Eye (tissue), 1 donor: Measurements from ENCODE around the gene FHOD3.

Experiments used
- DNase-seq: peaks from one replicate; pipeline ENCODE4 v3.0.0-alpha.2; 2015

The FHOD3 gene

DNA sequence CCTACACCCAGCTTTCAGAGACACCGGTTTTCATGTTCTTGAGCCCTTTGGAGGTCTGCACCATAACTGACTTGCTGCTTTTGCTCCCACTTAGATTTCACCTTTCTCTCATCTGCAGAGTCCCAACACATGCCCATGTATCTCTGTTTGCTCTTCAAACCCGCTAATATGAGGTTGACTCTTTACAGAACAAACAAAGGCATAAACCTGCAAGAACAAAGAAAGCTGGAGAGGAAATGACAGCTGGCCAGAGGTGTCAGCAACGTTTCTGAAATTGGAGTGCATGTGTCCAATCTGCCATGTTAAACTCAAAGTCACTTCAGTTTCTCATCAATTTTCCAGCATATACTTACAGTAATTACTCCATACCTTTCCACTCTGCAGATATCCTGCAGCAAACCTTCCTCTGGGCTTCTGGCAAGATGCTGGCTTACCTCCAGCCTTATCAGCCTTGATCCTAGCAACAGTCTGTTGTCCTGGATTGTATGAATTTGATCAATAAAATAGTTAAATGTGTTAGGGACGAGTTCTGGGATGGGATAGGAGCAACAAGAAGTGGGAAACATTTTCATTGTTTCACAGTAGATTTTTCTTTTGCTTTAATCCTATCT, 157.4 kb downstream of the FHOD3 start:
- no peak for DNase-seq

DNA sequence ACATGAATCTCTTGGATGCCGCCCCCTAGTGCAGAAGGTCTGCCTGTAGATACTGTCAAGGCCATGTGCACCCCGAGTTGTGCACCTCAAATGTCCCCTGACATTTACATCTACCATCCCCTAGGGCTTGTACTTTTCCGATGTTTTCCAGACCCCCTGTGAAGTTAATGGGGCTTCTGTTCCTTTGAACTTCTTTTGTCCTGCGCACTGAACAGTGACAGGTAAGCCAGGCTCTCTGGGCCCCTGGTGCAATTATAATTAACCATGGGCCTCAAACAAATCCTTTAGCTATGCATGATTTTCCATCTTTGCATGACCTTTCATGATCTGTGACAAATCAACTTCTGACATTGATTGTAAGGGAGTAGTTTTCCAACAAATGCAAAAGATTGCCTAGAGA, 158.4 kb downstream of the FHOD3 start:
- DNase-seq: no peak

DNA sequence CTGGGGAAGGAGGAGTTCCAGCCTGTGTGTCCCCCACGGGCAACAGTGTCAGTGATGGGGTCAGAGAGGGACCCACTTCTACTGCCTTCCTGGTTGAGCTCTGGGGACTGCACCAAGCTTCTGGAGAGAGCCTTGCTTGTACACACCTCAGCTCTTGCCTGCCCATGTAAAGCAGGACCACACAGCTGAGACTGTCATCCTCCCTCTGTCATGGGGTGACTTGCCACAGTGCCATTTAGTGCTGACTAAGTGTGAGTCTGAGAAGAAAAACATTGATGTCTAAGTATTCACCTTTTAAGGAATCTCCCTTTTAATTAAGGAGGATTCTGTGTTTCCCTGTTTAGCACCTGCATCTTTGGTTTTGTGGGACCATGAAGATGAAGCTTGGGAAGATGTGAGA, 159.1 kb downstream of the FHOD3 start:
- no peak for DNase-seq

DNA sequence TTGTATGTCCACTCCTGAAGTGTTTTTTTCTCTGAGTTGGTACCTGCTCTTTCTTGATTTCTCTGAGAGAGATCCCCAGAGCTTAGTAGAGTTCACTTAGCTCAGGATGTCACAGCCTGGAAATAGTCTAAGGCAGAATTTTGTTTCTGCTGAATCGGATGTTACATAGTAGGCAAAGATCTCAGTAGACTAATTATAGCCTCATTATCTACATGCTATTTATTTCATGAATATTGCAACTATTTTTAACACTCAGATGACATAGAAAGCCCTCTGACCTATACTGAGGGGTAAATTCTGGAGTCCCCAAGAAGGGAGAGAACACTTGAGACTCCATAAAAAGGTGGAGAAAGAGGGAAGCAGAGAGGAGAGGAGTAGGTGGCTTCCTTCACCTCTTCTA, 160.2 kb downstream of the FHOD3 start:
- no peak for DNase-seq

DNA sequence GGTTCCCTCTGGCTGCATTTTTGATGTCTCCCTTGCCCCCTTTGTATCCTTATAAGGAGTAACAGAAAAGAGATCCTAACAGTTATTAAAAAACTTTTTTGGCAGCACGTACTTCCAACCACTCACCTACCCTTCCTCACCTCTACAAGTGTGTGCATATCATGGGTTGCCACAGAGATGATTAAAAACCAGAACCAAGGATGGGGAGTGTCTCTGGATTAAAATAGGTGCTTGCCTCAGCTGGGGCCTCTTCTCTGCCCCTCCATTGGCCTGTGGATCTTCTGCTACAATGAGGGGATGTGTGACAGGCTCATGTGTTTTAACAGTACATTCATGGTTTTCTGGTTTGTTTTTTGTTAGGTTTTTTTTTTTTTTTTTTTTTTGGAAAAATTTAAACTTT, 160.8 kb downstream of the FHOD3 start:
- DNase-seq: no peak

DNA sequence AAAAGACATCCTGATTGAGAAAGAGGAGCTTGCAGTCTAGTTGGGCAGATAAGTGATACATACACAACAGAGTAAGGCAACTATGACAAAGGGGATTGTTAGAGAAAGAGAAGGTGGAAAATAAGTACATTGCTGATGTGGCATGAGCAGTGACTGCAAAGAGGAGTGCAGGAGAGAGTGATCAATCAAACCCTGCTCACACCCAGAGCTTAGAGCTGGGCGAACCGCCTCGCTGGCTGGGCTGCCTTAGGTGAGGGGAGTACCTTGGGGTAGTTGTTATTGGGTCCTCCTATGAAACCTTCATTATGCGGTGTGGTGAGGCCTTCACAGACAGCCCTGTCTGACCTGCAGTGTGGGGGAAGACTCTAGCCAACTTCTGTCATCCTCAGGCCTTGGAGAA, 161.7 kb downstream of the FHOD3 start:
- DNase-seq: no peak

DNA sequence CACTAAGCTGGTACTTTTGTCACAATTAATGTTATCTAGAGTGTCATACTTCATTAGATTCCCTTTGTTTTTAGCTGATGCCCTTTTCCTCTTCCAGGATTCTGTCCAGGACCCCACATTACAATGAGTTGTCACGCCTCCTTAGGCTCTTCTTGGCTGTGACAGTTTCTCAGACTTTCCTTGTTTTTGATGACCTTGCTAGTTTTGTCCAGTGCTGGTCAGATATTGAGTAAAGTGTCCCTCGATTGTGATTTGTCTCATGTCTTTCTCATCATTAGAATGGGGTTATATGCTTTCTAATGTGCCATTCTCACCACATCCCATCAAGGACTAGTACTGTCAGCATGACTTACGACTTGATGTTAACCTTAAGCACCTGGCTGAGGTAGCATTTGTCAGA, 162.3 kb downstream of the FHOD3 start:
- no peak for DNase-seq

DNA sequence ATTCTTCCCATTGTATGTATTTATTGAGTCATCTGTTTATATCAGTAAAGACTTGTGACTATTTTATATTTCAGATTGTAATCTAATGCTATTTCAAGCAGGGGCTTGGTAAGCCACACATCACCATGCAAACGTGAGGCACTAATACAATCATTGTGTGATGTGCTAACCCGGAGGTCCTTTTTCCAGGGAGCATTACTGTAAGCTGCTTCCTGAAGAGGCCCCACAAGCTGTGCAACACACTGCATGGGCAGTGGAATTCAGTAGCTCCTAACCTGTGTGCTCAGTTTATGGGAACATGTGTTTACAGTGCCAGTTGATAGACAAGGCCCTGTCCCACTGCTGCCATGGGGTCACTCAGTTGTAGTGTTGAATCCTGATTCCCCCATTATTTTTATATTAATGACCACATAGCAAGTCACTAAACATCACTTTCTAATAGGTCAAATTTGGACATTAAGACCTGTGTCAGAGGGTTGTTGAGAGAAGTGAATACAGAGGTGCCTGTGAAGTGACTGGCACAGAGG, 162.9 kb downstream of the FHOD3 start:
- no peak for DNase-seq

DNA sequence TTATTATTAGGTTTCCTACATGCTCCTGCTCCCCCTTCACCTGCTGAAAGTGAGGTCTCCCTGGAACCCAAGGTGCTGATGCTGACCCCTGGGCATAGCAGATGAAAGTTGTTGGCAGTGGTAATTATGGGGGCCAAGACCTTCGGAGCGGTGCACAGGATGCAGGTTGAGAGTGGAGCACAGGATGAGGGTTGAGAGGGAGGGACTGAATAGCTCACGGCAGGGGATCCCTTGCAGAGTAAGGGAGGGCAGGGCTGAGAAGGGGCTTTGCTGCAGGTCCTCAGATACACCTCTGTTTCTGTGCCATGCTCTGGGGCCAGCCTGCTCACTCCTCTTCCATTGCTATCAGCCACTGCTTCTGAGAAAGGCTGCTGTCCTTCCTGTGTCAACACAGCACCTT, 163.3 kb downstream of the FHOD3 start:
- DNase-seq: no peak

DNA sequence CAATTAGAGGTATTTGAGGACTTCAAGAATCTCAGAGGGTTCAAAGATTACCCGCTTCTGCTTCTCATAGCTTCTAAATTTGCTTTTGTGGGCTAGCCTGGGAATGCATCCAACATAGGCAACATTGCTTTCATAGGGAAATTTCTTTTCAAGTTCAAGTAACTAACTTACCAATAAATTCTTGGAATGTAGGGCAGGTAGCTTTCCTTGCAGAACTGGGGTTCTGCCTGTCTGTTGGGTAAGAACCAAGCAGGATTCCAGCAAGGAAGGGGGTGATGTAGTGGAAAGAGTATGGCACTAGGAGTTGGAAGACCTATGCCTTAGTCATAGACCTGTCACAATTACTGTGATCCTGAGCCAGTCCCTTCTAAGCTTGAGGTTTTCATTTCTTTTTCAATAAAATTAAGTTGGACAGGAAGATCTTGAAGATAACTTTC, 164.1 kb downstream of the FHOD3 start:
- DNase-seq: no peak

DNA sequence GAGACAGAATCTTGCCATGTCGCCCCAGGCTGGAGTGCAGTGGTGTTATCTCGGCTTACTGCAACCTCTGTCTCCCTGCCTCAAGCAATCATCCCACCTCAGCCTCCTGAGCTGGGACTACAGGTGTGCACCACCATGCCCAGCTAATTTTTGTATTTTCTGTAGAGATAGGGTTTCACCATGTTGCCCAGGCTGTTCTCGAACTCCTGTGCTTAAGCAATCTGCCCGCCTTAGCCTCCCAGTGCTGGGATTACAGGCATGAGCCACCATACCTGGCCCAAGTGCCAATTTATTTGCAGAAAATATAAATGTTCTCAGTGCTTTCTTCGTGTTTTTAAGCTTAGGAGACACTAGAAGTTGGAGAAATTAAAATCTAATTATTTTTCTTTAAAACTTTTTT, 166.0 kb downstream of the FHOD3 start:
- DNase-seq: peak; percentile 36

DNA sequence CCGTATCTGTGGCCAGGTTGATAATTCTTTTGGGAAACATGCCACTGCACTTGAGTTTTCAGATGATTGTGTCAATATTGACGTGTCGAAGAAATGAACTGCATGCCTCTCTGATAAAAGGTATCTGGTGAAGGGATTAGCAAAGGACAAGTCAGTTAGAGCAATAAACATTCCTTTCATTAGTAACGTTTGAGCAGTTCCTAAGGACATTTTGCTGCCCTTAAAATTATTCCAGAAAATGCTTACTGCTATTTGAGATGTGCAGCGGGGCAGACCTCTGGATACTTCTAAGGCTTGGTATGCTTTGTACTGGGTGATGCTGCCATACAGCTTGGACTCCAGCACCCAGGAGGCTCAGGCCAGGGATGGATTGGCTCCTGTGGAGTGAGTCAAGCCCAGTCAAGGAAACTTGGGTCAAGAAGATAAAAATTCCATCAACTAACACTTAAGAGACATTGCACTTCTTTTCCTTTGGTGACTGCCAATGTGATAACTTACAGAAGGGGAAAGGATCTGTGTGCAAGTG, 166.7 kb downstream of the FHOD3 start:
- peak; percentile 55 for DNase-seq

DNA sequence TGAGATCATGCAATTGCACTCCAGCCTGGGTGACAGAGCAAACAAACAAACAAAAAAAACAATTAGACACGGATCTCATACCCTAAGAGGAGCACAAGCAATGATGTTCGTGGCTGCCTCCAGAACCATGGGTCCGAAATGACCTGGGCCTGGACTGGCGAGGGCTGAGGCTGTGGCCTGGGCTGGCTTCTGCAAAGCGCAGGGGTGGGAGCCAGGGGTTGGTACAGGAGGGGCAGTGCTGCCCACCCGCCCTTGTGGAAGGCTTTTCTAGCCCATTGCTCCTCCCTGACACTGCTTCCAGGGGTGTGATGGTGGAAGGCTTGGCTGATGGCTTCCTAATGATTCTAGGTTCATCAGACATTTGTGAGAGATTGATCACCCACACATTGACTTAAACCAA, 167.8 kb downstream of the FHOD3 start:
- DNase-seq: no peak

DNA sequence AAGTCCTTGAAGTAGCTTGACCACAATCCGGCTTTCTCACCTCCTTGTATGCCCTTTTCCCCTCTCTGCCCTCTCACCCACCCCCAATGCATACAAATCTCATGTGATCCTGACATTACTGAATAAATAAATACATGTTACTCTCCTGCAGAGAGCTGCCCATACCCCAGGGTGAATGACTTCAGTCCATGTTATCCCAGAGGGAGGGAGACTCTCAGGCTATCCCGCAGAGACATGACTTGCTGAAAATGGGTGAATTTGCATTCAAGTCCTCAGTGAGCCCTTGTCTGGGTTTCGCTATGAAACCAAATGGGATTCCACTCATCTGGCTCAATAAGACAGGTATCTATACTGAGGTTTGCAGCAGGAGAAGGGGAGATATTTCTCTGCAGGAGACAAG, 168.5 kb downstream of the FHOD3 start:
- no peak for DNase-seq

DNA sequence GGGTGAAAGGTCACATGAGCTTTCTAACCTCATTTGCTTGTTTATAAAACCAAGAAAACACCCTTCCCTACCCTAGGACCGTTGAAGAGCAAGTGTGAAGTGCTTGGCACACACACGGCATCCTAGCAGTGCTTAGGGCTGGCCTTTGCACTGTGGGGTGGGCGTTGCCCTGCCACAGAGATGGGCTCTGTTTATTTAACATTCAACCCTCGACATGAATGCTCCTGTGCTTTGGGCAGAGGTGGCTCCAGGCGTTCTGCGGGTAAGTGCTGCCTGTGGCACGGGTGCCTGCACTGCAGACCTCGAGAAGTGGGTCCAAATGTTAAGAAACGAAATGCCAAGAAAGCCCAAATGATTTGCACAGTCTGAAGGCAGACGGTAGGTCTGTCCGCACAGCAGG, 170.1 kb downstream of the FHOD3 start:
- DNase-seq: no peak

DNA sequence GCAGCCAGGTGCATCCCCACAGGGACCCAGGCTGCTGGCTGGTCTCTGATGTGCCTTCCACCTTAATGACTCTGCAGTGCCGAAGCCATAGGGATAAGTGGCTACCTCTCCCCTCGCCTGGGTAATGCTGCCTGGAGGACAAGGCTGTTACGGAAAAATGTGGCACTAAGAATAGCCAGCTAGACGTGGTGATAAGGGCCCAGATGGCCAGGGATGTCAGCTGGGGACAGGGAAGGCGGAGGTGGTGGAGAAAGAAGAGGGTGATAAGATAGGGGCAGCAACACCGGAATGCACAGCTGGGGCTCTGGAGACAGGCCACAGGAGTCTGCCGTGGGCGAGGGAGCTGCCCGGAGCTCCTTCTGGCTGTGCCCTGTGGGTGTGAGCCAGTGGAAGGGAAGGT, 170.6 kb downstream of the FHOD3 start:
- DNase-seq: no peak

DNA sequence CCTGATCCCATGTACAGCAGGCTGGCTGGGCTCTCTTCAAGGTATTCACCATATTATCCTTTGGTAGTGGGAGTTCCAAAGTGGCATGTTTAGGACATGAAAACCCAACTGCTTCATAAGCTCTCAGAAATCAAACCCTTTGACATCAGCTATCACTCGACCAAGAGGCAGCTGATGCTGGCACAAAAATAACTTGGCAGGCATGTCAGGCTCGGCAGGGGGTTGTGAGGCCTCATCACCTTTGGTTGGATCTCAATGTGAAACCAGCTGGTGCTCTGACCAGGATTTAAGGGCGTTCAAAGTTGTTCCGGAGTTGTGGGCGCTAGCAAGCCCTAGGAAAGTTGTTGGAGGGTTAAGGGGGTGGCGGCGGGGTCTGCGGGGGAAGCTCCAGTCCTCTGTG, 171.9 kb downstream of the FHOD3 start:
- DNase-seq: no peak

DNA sequence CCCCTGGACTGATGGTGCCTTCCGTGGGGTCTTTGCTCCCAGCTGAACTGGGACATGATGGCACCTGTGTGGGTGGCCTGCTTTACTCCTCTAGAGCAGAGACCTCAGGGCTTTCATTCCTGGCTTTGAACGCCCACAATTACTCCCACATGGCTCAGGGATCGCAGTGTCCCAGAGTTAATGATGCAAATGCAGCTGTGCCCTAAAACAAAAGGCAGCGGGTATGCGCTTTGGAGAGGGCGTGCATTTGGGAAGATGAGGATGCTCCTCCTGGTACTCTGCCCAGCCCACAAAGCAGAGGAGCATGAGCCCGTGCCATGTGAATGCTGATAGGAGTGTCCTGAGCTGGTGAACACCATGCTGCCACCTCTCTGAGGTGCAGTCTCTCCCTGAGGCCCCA, 173.4 kb downstream of the FHOD3 start:
- no peak for DNase-seq

DNA sequence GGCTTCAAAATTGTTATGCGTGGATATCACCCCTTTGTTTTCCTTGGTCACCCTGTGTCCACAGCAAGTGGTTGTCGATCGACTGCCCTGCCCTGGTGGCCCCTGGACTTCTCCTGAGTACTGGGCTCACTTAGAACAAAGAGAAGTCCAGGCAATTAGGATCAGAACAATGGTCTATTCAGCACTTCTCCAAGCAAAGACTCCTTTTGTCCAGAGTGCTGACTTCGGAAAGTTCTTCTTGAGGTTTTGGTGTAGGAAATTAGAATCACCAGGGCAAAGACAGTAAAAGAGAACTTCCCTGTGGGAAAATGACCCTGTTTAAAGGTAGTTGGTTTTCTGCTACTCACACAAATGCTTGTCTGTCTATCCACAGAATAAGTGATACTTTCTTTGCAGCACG, 173.9 kb downstream of the FHOD3 start:
- DNase-seq: peak; percentile 38

DNA sequence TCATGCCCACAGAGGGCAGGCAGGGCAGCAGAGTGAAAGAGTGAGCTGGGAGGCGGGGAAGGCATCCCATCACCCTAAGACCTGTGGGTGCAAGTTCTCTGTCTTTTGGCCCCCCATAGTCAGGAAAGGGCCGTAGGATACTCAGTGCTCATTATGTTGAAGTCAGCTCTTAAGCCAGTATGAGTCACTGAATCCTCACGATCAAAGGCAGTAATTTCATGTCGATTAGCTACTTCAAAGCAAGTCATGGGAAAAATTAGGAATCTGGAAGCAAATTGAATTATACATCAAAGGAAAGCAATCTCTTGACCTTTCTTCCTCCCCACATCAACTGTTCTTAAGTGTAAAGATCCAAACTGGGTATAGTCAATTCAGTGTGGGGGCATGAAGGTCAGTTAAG, 178.9 kb downstream of the FHOD3 start:
- DNase-seq: no peak

DNA sequence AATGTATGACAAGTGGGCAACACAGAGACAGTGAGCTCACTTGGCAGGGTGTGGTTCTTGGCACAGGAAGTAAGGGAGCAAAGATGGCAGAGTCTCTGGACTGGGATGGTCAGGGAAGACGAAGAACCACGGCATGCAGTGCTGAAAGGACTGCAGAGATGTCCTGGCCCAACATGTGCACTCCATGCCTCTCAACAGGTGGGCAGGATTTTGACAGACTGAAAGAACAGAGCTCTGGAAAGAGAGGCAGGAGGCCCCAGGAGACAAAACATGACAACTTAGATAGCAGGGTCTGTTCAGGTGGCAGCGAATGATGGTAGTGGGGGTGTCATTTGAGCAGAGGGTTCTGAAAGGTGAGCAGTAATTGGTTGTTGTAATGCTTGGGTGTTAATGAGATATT, 180.3 kb downstream of the FHOD3 start:
- DNase-seq: no peak

DNA sequence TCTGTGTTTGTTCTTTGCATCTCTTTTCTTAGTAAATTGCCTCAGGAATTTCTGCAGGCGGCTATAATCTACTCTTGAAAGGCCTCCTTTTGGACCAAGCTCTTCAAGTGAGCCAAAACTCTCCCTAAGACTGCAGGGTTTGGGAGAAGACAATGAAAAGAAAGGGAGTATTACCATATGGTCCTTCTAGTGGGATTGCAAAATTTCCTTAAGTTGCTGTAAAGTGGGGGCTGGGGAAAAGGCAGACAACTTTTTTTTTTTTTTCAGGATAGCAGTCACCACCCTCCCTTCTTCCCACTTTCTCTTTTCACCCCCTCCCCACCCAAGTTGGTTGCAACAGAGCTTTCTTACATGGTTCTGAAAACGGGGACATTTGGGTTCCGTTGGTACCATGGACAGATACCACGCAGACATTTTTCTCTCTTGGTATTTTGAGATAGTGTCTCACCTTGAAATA, 183.7 kb downstream of the FHOD3 start:
- no peak for DNase-seq

DNA sequence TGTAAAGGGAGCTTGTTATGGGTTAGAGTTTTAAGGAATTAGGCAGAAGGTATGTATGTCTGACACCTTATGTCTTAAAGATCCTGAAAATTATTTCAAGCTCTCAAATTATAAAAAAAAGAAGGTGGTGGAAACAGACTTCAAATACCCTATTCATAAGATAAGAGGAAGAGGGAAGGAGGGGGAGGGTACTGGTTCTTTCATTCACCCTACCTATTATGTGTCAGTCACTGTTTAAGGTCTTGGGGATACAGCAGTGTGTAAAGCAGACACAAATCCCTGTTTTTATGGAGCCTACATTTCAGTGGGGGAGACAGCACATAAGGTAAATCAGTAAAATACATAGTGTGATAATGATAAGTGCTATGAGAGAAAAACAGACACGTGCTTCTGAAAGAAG, 184.4 kb downstream of the FHOD3 start:
- DNase-seq: no peak

DNA sequence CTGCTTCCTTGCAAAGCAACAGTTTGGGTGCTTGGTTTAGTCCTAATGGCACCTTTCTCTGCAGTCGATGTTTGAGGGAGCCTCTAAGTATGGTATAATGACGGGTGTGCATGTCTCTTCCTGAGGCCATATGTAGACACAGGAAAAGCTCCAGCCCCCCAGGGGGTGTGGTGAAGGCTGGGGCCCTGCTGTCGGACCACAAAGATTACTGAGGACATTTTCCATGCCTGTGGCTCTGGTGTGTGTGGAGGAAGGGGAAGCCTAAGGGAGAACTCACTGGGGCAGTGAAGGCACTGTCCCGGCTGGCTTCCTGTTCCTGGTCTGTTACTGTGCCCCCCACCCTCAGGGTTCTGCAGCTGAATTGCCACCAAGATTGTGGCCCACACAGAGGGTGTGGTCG, 187.1 kb downstream of the FHOD3 start:
- no peak for DNase-seq

DNA sequence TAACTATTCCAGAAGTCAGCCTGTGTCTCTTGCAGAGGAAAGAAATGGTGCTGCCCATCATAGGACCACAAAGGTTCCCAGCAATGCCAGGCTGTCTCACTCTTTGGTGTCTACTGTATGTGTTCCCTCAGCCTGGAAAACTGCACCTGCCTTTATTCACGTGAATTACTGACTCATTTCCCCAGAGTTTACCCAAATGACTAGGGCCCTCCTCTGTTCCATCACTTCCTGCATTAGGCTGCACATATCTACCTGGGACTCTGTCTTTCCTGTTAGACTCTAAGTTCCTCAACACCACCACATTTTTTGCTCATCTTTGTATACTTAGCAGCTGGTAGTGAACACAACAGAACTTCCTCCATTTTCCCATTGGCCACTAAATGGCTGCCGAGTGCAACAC, 188.3 kb downstream of the FHOD3 start:
- DNase-seq: no peak
